CD14-positive monocyte (primary cell): ENCODE results near the gene ADORA3. TPM values are rescaled to one million over a fixed set of nuclear protein-coding genes. Genes with fewer than 3 reads are reported as not detected.
"Not testable (repeated sequence)": the region's sequence is repeated elsewhere in the genome, so short reads cannot be mapped to it uniquely, and the experiment has no call there.

ENCODE experiments used
- DNase-seq, 3 donors: peaks; one replicate each; pipeline ENCODE4 v3.0.0-alpha.2; 2011 to 2022
- H2AFZ ChIP-seq: 2 replicates; pipeline ENCODE4 v1.6.0; 2012; ENCODE audit warnings: mild to moderate bottlenecking, low read depth, low read length, inconsistent platforms; ENCODE audit not compliant: insufficient read depth, poor library complexity, severe bottlenecking
- H3K27ac ChIP-seq, 2 donors: 1 replicate in 1 of 2; 2 replicates in 1 of 2; pipeline ENCODE4 v1.5.1; 2012 to 2013; ENCODE audit warnings: low read length in 2 of 2, control low read depth in 1 of 2, inconsistent platforms in 1 of 2, low read depth in 1 of 2, mild to moderate bottlenecking in 1 of 2
- H3K27me3 ChIP-seq, 2 donors: one replicate each; pipeline versions ENCODE4 v1.6.0 to v1.6.1; 2011 to 2013; ENCODE audit warnings: low read length in 2 of 2; ENCODE audit not compliant: control insufficient read depth in 2 of 2, insufficient read depth in 2 of 2
- H3K36me3 ChIP-seq, 2 donors: replicated peaks in 1 of 2; 1 replicate in 1 of 2; 2 replicates in 1 of 2; pipeline versions ENCODE4 v1.5.1 to v1.6.1; 2012 to 2013; ENCODE audit warnings: low read length in 2 of 2, control low read depth in 1 of 2, inconsistent platforms in 1 of 2, mild to moderate bottlenecking in 1 of 2; ENCODE audit not compliant: insufficient read depth in 2 of 2, control insufficient read depth in 1 of 2
- H3K4me1 ChIP-seq, 2 donors: 1 replicate in 1 of 2; 2 replicates in 1 of 2; pipeline versions ENCODE4 v1.5.1 to v1.6.1; 2012 to 2013; ENCODE audit warnings: low read length in 2 of 2, control low read depth in 1 of 2, inconsistent platforms in 1 of 2, mild to moderate bottlenecking in 1 of 2, moderate library complexity in 1 of 2; ENCODE audit not compliant: insufficient read depth in 2 of 2, control insufficient read depth in 1 of 2
- H3K4me2 ChIP-seq: replicated peaks from 2 replicates; pipeline ENCODE3; 2012; ENCODE audit warnings: low read length, moderate library complexity, mild to moderate bottlenecking; ENCODE audit not compliant: poor library complexity, severe bottlenecking; ENCODE audit errors: extremely low read depth
- H3K4me3 ChIP-seq, 3 experiments: fragments of 200-600 bp in 1 of 3; sonication (generic) in 1 of 3; replicated peaks in 1 of 3; 1 replicate in 2 of 3; 2 replicates in 1 of 3; pipeline ENCODE4 v1.5.1; 2011 to 2013; ENCODE audit warnings: low read length in 3 of 3, mild to moderate bottlenecking in 3 of 3, control low read depth in 2 of 3, low read depth in 2 of 3, inconsistent platforms in 1 of 3, moderate library complexity in 1 of 3
- H3K79me2 ChIP-seq: 2 replicates; pipeline ENCODE4 v1.6.0; 2012; ENCODE audit warnings: mild to moderate bottlenecking, control low read depth, inconsistent platforms, low read length, moderate library complexity; ENCODE audit not compliant: insufficient read depth
- H3K9ac ChIP-seq: 2 replicates; pipeline ENCODE4 v1.6.0; 2017; ENCODE audit warnings: low read length, mild to moderate bottlenecking; ENCODE audit not compliant: insufficient read depth, poor library complexity, severe bottlenecking
- H3K9me3 ChIP-seq, 2 donors: replicated peaks in 1 of 2; 1 replicate in 1 of 2; 2 replicates in 1 of 2; pipeline versions ENCODE4 v1.5.1 to v1.6.1; 2012 to 2013; ENCODE audit warnings: low read length in 2 of 2, control low read depth in 1 of 2; ENCODE audit not compliant: control insufficient read depth in 1 of 2, insufficient read depth in 1 of 2
- H4K20me1 ChIP-seq: 2 replicates; pipeline ENCODE4 v1.6.0; 2012; ENCODE audit warnings: mild to moderate bottlenecking, low read length, control low read depth, moderate library complexity; ENCODE audit not compliant: insufficient read depth
- H3K27ac Mint-ChIP-seq, 7 donors: one replicate each; pipeline ENCODE4 v1.8.0; 2020; ENCODE audit warnings: mild to moderate bottlenecking in 7 of 7, mixed read lengths in 7 of 7, moderate library complexity in 6 of 7, inconsistent platforms in 2 of 7
- H3K27me3 Mint-ChIP-seq, 3 donors: one replicate each; pipeline ENCODE4 v1.8.0; 2021 to 2022; ENCODE audit warnings: low read depth in 3 of 3, mild to moderate bottlenecking in 3 of 3, mixed read lengths in 3 of 3, moderate library complexity in 3 of 3, inconsistent platforms in 1 of 3
- H3K36me3 Mint-ChIP-seq, 2 donors: one replicate each; pipeline ENCODE4 v1.8.0; 2020; ENCODE audit warnings: mixed read lengths in 2 of 2, inconsistent platforms in 1 of 2, mild to moderate bottlenecking in 1 of 2
- H3K4me1 Mint-ChIP-seq: one replicate; pipeline ENCODE4 v1.8.0; 2020; ENCODE audit warnings: mild to moderate bottlenecking, mixed read lengths
- H3K4me3 Mint-ChIP-seq, 2 donors: one replicate each; pipeline ENCODE4 v1.8.0; 2020; ENCODE audit warnings: mild to moderate bottlenecking in 2 of 2, mixed read lengths in 2 of 2, moderate library complexity in 1 of 2
- H3K9me3 Mint-ChIP-seq, 7 donors: one replicate each; pipeline ENCODE4 v1.8.0; 2020 to 2022; ENCODE audit warnings: mixed read lengths in 7 of 7, mild to moderate bottlenecking in 6 of 7, moderate library complexity in 6 of 7, inconsistent platforms in 2 of 7
- CTCF ChIP-seq: fragments of 200-600 bp; IDR thresholded peaks from one replicate; pipeline ENCODE4 v1.8.0; 2022; ENCODE audit warnings: antibody characterized with exemption, mild to moderate bottlenecking
- WGBS: methylation state at CpG from one replicate; pipeline ENCODE4 v1.1.5; 2013; ENCODE audit warnings: missing lambda C conversion rate; ENCODE audit not compliant: insufficient coverage; 5-methylcytosine and 5-hydroxymethylcytosine counted together
- intact Hi-C, 2 donors: fragments of 100-400 bp; cut with micrococcal nuclease; formaldehyde crosslinking; loops; one replicate each; pipeline versions ENCODE4 v1.15.0 to v1.15.1; 2023
- polyA plus RNA-seq, 3 donors: library from polyadenylated mRNA; depleted of rRNA in 1 of 3; unstranded in 2 of 3; stranded (reverse) in 1 of 3; fragments of 300-500 nt in 2 of 3; fragments of >200 nt in 1 of 3; fragmentation: Illumina TruSeq in 2 of 3; gene quantifications; 1 replicate in 2 of 3; 2 replicates in 1 of 3; pipeline ENCODE4 v1.2.3, GENCODE V29; 2012 to 2021

Gene ADORA3
- polyA plus RNA-seq, 3 donors: 1.1 to 2.7 (median 1.2) TPM

- no peaks in the 10 kb centered on the region for H3K36me3 Mint-ChIP-seq
- Histone ChIP-seq H3K4me2 (no peak overlapping the region), H2AFZ (no peak overlapping the region), H3K27ac (no peak overlapping the region), H3K4me3 (no peak overlapping the region), H3K9ac (no peak overlapping the region), H4K20me1 (no peaks in the 10 kb centered on the region), H3K36me3 (no peaks in the 10 kb centered on the region), H3K79me2 (no peaks in the 10 kb centered on the region), H3K9me3 (no peaks in the 10 kb centered on the region), H3K4me1 (no peaks in the 10 kb centered on the region), H3K27me3 (no peaks in the 10 kb centered on the region)
- peaks cover 0 to 4% (median 2%) of the 10 kb centered on the region in 3 donors for H3K27me3 Mint-ChIP-seq
- TF ChIP-seq CTCF: no peak
- H3K4me3 Mint-ChIP-seq: no peak overlapping the region
- no peak for DNase-seq
- H3K27ac Mint-ChIP-seq: no peak overlapping the region
- peaks cover 0 to 2% (median 0%) of the 10 kb centered on the region in 7 donors for H3K9me3 Mint-ChIP-seq
- no peaks in the 10 kb centered on the region for H3K4me1 Mint-ChIP-seq
- intact Hi-C loops: no loop called here
Measured at GRCh38 chr1:111552587-111552986, 49.2 kb upstream of the ADORA3 start.

GRCh38 chr1:111551623-111552411, 48.4 kb upstream of the ADORA3 start:
- Histone ChIP-seq H3K27me3 (no peaks in the 10 kb centered on the region), H3K9me3 (no peaks in the 10 kb centered on the region), H3K4me3 (no peak overlapping the region), H3K79me2 (no peaks in the 10 kb centered on the region), H3K4me2 (no peak overlapping the region), H3K36me3 (no peaks in the 10 kb centered on the region), H3K9ac (no peak overlapping the region), H4K20me1 (no peaks in the 10 kb centered on the region), H2AFZ (no peak overlapping the region), H3K27ac (no peak overlapping the region), H3K4me1 (no peaks in the 10 kb centered on the region)
- 92% methylated on average over 2 of the region's 8 CpGs for WGBS
- Mint-ChIP-seq H3K27me3 (peaks cover 0 to 4% (median 0%) of the 10 kb centered on the region in 3 donors), H3K4me1 (no peaks in the 10 kb centered on the region), H3K36me3 (no peaks in the 10 kb centered on the region), H3K9me3 (peaks cover 0 to 2% (median 0%) of the 10 kb centered on the region in 7 donors), H3K27ac (no peak overlapping the region), H3K4me3 (no peak overlapping the region)
- no peak for TF ChIP-seq CTCF
- intact Hi-C loops: no loop called here
- DNase-seq: no peak

- WGBS: no CpG with 5 or more reads among the region's 1 CpG
- DNase-seq, H3K79me2 ChIP-seq, H3K36me3 ChIP-seq, H3K4me3 Mint-ChIP-seq, H3K27me3 Mint-ChIP-seq, H4K20me1 ChIP-seq, H3K4me1 Mint-ChIP-seq, H2AFZ ChIP-seq, H3K4me3 ChIP-seq, H3K27me3 ChIP-seq, H3K9ac ChIP-seq, H3K9me3 ChIP-seq, intact Hi-C loops, H3K4me1 ChIP-seq, H3K4me2 ChIP-seq, H3K36me3 Mint-ChIP-seq, H3K27ac ChIP-seq, H3K9me3 Mint-ChIP-seq, H3K27ac Mint-ChIP-seq: not testable (repeated sequence)
Measured at GRCh38 chr1:111547786-111548185, 44.4 kb upstream of the ADORA3 start.
